ENCODE data around the gene NLGN1.

The NLGN1 gene

DNA sequence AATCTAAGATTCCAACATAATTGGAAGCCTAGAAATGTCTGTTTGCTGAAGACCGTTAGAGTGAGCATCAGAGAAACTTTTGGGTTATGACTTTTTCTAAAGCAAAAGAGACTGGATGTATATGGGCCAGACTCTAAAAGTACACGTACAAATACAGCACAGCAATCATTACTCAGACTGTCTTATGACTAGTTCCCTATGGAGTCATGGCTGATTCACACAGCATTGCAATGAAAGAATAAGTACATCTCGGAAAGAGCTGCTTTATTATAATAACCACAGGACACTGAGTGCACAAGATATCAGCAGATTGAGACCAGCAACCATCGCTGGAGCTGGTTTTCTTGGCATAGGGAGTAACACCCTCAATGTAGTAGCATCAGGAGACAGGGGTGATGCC is 618.6 kb downstream of the NLGN1 start:
- peak; percentile 83 for DNase-seq

GRCh38 chr3:174020156-174020555 is 622.6 kb downstream of the NLGN1 start:
- DNase-seq, result no peak

DNA sequence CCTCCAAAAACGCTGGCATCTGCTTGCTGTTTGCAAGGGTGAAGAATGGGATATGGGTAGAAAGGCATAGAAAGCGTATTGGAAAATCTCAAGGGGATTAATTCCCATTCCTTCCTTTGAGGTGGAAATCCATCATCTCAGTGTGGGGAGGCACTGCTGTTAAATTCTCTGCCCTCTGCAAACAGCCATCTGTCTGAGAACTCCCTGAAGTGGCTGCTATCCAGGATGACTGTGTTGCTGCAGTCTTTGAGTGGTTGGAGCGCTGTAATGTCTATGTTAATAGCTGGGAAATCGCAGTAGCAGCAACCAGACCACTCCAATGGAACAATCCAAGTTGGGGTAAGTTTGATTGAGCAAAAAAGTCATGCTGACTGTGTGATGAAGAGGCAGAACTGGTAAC is 625.9 kb downstream of the NLGN1 start:
- DNase-seq, result peak; percentile 46

DNA sequence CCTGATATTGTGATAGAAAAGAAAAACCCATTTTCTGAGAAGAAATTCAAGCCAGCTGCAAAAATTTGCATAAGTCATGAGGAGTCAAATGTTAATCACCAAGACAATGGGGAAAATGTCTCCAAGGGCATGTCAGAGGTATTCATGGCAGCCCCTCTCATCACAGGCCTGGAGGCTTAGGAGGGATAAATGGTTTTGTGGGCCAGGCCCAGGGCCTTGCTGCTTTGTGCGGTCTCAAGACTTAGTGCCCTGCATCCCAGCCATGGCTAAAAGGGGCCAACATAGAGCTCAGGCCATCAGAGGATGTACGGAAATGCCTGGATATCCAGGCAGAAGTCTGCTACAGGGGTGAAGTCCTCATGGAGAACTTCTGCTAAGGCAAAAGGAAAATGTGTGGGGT is 631.1 kb downstream of the NLGN1 start:
- no peak for DNase-seq

- DNase-seq, result peak; percentile 18
Observed at GRCh38 chr3:174035328-174035886, 637.9 kb downstream of the NLGN1 start.

DNA sequence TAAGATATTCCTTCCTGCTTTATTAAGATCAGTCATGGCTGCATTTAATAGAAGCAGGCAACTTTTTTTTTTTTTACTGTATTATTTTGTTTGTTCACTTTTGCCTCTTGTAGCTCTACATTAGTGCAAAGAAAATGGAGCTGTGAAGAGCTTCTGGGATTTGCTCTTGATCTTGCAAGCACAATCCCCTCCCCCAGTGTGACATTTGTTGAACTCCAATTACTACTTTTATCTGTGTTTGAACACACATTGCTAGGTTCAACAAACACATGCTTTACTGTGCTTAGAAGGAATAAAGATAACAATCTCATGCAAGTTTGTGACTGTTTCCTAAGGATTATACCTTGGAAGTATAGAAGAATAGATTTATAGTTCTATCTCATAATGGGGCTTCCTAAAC is 648.8 kb downstream of the NLGN1 start:
- no peak for DNase-seq

DNA sequence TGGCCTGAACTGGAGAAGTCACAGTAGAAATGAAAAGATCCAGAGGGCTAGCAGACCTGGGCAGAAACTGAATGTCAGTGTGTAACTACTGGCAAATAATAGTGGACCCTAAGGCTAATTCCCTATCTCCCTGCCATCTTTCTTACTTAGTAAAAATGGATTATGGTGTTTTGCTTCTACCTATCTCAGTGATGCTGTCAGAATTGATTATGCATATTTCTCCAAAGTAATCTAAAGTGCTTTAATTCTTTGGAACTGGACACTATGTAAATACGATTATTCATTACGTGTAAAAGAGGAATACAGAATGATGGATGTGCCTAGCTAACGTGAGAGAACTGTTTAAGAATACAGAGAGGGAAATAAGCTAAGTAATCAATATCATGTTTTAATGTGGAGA is 651.9 kb downstream of the NLGN1 start:
- no peak for DNase-seq

DNA sequence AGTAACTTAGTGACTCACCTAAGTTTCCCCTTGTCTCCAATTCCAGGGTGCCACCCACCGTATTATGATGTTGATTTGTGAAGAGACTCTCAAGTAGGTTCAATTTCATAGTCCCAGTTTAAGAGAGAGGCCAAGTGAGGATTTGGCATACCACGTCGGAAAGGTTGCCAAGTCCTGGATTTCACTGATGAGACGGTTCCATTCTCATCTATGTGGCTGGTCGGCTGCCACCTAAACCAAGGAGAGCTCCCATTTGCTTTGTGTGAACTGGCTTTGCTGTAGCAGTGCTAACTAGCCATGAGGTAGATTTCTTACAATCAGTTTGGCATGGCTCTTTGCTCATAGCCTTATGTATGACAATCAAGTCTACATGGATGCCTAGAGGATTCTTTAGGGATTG is 653.6 kb downstream of the NLGN1 start:
- DNase-seq, result no peak

GRCh38 chr3:174058804-174059203 is 661.3 kb downstream of the NLGN1 start:
- DNase-seq, result no peak

GRCh38 chr3:174060431-174060830 is 662.9 kb downstream of the NLGN1 start:
- no peak for DNase-seq

DNA sequence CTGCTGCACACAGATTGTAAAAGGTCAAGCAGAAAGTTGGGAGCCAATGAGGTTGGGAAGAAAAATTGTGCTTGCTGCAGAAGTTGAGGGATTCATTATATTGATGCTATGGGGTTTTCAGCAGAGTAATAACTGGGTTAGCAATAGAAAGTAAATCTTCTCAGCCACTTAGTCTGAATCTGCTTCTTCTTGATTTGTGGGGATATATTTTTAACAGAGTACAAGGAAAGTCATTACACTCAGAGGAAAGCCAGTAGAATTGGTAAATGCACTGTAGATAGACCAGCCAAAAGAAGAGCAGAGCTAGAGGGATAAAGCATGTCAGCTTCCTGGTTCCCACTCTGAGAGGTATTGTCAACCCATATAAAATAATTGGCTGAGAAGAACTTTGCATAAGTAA is 663.6 kb downstream of the NLGN1 start:
- no peak for DNase-seq

DNA sequence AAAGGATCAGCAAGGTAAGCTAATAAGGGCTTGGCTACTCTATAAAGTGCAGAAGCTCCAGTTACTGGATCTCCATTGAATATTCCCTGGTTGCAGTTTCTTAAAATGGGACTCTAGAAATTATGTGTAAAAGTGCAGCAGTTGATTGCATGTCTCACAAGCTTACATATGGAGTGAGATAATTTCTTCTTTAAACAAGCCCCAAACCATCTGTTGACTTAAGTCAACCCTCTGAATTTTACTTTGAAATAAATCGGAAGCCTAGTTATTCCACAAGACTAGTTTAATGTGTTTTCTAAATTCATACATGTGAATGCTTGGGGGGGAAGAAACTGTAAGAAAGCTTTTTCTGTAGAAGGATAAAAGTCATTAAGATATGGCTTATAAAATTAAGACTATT is 664.2 kb downstream of the NLGN1 start:
- DNase-seq, result no peak

GRCh38 chr3:174062923-174063322 is 665.4 kb downstream of the NLGN1 start:
- DNase-seq, result no peak

DNA sequence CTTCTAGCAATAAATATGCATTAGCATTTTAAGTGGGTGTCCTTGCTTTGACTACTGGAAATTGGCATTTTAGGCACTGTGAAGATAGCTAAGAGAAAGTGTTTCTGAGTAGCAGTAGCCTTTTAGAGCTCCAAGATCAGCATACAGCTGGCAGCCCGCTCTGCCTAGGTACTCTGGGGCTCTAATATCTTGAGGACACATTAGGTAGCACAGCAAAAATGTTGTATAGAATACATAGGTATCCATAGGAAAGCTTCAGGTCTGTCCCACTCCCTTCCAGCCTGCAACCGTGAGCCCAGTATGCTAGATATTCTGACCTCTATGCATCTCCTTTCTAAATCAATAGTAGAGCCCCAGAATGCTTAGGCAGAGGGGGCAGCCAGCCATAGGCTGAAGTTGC is 670.5 kb downstream of the NLGN1 start:
- DNase-seq, result no peak

DNA sequence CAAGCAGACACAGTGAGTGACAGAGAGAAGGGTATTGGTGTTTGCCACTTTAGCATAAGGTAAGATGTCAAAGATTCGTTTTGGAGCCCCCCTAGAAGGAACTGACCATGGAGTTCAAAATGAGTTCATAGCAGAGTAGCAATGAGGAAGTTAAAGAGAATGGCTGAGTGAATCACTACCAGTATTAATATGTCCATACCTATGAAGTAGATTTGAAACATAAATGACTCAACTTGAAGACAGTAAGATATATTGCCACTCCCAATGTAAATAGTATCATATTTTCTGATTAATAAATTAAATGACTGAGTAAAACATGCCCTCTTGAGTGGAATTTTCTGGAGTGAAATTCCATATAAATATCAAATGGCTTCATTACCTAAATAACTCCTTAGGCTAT is 675.1 kb downstream of the NLGN1 start:
- no peak for DNase-seq

DNA sequence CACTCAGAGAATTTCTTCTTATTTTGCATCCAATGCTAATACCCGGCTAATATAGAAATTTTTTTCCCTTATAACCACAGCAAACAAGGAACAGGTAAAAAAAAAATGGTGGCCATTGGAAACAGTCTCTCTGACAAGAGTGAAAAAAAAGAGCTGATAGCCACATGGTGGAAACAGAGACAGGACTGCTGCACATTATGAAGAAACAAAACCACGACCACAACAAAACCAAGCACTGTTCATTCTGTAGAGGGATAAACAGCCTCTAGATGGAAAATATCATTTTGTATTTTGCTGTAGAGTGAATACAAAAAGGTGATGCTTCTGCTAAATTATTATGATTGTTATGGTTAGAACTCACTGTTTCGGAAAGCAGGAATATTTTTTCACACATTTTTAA is 686.2 kb downstream of the NLGN1 start:
- DNase-seq, result no peak

DNA sequence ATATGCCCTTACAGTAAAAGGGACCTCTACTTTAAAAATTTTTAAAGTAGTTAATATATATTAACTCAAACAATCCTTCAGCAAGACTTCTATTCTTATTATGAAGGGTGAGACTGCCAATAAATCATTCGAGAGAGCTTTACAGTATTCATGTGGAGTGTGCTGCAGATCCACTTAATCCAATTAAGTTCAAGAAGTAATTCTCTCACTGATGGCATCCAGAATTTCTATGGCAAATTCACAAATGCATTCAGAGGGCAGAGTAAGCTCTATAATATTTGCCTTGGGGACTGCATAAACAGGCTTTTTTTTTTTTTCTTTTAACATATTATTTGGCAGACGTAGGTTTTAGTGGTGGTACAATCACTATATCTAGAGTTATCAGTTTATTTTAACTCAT is 692.0 kb downstream of the NLGN1 start:
- DNase-seq, result no peak

- no peak for DNase-seq
Observed at GRCh38 chr3:174094669-174095068, 697.1 kb downstream of the NLGN1 start.

DNA sequence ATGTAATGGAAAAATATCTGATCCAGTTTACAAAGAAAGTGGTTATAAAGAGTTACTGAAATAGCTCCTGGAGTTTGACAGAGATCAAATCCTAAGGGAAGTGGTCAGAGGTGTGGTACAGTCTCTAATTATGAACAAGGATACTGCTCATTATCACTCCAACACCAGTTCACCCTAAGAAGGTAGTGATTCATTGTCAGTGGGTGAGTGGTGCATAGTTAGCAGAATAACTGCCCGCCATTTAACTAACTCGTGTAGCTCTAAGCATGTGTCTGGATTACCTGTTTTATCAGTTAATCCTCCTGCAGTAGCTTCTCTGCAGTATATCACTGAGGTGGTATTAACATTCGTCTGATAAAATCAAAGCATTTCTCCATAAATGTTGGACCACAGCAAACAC is 700.1 kb downstream of the NLGN1 start:
- no peak for DNase-seq

DNA sequence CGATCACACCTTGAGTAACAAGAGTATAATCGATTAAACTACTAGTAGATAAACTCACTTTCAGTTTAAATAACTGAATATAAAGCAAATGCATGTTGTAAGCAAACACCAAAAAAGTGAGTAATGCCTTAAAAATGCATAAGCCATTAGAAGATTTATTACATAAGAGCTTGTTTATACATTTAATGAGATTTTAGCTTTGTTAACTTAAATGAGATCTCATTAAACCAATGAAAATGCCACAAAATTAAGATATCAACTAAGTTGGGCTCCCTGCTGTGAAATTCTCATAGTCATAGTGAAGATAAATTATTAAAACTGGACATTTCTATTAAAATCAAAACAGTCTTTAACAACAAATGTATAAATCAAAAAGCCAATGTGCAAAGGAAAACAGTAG is 701.2 kb downstream of the NLGN1 start:
- no peak for DNase-seq

GRCh38 chr3:174099724-174100123 is 702.2 kb downstream of the NLGN1 start:
- no peak for DNase-seq

DNA sequence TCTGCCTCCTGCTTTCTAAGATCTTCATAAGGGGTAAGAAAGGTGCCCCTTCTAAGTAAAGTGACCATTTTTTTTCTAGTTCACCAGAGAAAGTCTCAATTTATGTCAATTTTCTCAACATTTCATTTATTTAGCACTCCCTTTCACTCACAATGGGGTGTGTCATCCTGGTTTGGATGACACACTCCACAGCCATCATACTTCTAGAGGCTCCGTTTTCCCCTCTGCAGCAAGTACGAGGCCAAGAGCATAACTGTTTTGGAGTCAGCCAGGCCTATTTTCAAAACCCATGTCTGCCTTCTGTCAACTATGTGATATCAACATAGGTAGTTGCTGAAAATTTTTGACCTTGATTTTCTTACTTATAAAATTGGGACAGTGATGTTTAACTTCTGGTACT is 703.2 kb downstream of the NLGN1 start:
- DNase-seq, result no peak

- no peak for DNase-seq
Observed at GRCh38 chr3:174101244-174101643, 703.7 kb downstream of the NLGN1 start.

GRCh38 chr3:174102274-174102673 is 704.7 kb downstream of the NLGN1 start:
- DNase-seq, result no peak

DNA sequence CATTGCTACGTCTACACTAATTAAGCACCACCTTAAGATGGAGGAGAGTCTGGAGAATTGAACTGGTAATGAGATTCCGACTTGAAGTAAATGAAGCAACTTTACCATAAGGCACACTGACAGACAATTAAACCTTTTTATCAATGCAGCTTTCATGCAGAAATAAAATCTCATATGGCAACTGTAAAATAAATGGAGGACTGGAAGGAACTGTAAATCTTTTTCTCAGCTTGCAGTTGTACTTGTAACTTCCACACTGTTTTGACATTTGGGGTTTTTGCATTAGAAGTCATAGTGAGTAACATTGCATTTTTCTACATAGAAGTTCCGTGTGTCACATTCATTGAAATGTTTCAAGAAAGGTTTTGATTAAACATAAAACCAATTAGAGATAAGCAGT is 705.3 kb downstream of the NLGN1 start:
- peak; percentile 29 for DNase-seq

DNA sequence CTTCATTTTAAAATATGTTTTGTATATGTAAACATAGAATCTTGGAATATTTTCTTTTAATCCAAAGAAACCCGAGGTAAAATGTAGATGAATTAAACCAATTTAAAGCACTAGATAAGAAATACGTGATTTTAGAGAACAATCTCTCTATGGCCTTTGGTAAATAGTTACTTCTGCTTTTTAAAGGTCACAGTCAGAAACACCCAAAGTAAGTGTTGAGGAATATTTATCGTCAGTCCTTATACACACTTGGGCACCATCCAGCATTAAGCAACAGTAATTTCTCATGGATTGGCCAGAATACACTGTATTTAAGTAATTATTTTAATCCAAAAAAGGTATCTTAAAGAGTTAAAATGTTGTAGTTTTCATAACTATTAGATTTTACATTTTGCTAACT is 713.2 kb downstream of the NLGN1 start:
- DNase-seq, result no peak
